A673 (cell line): ENCODE measurements around the gene RCAN3. TPM values are rescaled to one million over a fixed set of nuclear protein-coding genes. Genes with fewer than 3 reads are reported as not detected.

Experiments used
- BruUV-seq: library from RNA; stranded (reverse); fragments of 400-500 nt; replicated peaks from 2 replicates; lab custom pipeline; 2021; lab: Mats Ljungman, UMichigan
- CTCF ChIA-PET: fragments of 300-600 bp; sonication (Branson Sonifier 250); formaldehyde crosslinking; loops from one replicate; lab custom pipeline; 2022; ENCODE audit warnings: antibody characterized with exemption; lab: Charles Lee
- POLR2A ChIA-PET: fragments of 300-600 bp; sonication (Branson Sonifier 250); formaldehyde crosslinking; loops from one replicate; lab custom pipeline; 2022; ENCODE audit warnings: antibody characterized with exemption; ENCODE audit not compliant: low non-redundant PET; lab: Charles Lee
- DNase-seq: peaks from one replicate; pipeline ENCODE4 v3.0.0-alpha.2; 2015; ENCODE audit warnings: low spot score
- H3K27ac ChIP-seq: fragments of 200-600 bp; sonication (generic); 2 replicates; pipeline ENCODE4 v1.5.1; 2016; ENCODE audit warnings: mixed run types, low read depth, mild to moderate bottlenecking, mixed read lengths, antibody characterized with exemption, low read length; ENCODE audit not compliant: poor library complexity, severe bottlenecking
- H3K27me3 ChIP-seq: fragments of 200-600 bp; sonication (generic); replicated peaks from 2 replicates; pipeline ENCODE4 v1.6.1; 2017; ENCODE audit warnings: mixed run types, low read depth, mild to moderate bottlenecking, mixed read lengths, antibody characterized with exemption, low read length; ENCODE audit not compliant: insufficient read depth, poor library complexity
- H3K36me3 ChIP-seq: fragments of 200-600 bp; sonication (generic); 2 replicates; pipeline ENCODE4 v1.6.1; 2016; ENCODE audit warnings: mixed run types, mild to moderate bottlenecking, mixed read lengths, antibody characterized with exemption, low read length; ENCODE audit not compliant: insufficient read depth, poor library complexity, severe bottlenecking
- H3K4me1 ChIP-seq: fragments of 200-600 bp; sonication (generic); 2 replicates; pipeline ENCODE4 v1.6.1; 2017; ENCODE audit warnings: mixed run types, mild to moderate bottlenecking, mixed read lengths, antibody characterized with exemption, low read length; ENCODE audit not compliant: insufficient read depth, poor library complexity, severe bottlenecking
- H3K4me3 ChIP-seq: fragments of 200-600 bp; sonication (generic); 2 replicates; pipeline ENCODE4 v1.5.1; 2016; ENCODE audit warnings: low read depth, mixed run types, mild to moderate bottlenecking, mixed read lengths, low read length; ENCODE audit not compliant: poor library complexity, severe bottlenecking
- H3K9me3 ChIP-seq: fragments of 200-600 bp; sonication (generic); 2 replicates; pipeline ENCODE4 v1.6.1; 2016; ENCODE audit warnings: mixed run types, low read depth, mild to moderate bottlenecking, mixed read lengths, antibody characterized with exemption, low read length; ENCODE audit not compliant: poor library complexity, severe bottlenecking
- EZH2 ChIP-seq: fragments of 200-600 bp; sonication (generic); IDR thresholded peaks from 2 replicates; pipeline ENCODE4 v1.6.1; 2017; ENCODE audit warnings: borderline replicate concordance, low read depth, mild to moderate bottlenecking, mixed read lengths, antibody characterized with exemption, low read length; ENCODE audit not compliant: poor library complexity, severe bottlenecking
- intact Hi-C: fragments of 100-400 bp; cut with micrococcal nuclease; formaldehyde crosslinking; loops from one replicate; pipeline ENCODE4 v1.10.0; 2022; ENCODE audit not compliant: unreplicated experiment
- total RNA-seq: library from RNA; stranded (reverse); gene quantifications from 2 replicates; pipeline ENCODE4 v1.2.3, GENCODE V29; 2021
- TF ChIP-seq, protein P1 (sequence below): fragments of 300-800, 200-600 bp; sonication (generic); conservative IDR thresholded peaks from 2 replicates; pipeline ENCODE4 v1.5.1; 2017; ENCODE audit warnings: low read depth, mild to moderate bottlenecking, antibody characterized with exemption, low read length, moderate library complexity, mixed read lengths

Gene RCAN3
- total RNA-seq, 1 experiment from 2014 or later = 7.4 TPM

DNA sequence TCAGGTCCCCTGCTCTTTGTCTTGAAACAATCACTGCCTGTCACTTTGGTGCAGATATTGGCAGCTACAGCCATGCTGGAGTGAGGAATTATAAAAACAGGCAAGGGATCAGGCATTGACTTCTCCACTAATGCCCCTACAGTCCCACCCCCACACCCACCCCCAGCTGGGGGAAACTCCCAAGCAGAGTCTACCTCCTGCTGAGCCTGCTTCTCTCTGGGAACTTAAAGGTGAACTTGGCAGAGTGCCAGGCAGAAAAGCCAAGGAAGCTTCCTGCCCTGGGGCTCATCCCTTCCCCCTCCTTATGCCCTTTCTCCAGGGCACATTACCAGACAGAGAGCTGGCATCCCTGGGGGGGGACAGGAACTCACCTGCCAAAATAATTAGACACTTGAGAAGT, 60.0 kb downstream of the RCAN3 start:
- TF ChIP-seq, protein P1, sequence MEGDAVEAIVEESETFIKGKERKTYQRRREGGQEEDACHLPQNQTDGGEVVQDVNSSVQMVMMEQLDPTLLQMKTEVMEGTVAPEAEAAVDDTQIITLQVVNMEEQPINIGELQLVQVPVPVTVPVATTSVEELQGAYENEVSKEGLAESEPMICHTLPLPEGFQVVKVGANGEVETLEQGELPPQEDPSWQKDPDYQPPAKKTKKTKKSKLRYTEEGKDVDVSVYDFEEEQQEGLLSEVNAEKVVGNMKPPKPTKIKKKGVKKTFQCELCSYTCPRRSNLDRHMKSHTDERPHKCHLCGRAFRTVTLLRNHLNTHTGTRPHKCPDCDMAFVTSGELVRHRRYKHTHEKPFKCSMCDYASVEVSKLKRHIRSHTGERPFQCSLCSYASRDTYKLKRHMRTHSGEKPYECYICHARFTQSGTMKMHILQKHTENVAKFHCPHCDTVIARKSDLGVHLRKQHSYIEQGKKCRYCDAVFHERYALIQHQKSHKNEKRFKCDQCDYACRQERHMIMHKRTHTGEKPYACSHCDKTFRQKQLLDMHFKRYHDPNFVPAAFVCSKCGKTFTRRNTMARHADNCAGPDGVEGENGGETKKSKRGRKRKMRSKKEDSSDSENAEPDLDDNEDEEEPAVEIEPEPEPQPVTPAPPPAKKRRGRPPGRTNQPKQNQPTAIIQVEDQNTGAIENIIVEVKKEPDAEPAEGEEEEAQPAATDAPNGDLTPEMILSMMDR = no peak
- TF ChIP-seq EZH2 = no peak
- no TSS peak for BruUV-seq
- Histone ChIP-seq H3K4me3 (no peak overlapping the region), H3K27ac (no peak overlapping the region), H3K9me3 (no peaks in the 10 kb centered on the region), H3K4me1 (peaks cover 11% of the 10 kb centered on the region), H3K36me3 (no peaks in the 10 kb centered on the region), H3K27me3 (no peaks in the 10 kb centered on the region)
- POLR2A ChIA-PET = no interaction called here
- CTCF ChIA-PET = no interaction called here
- intact Hi-C loops = no loop called here
- DNase-seq = peak; percentile 48

DNA sequence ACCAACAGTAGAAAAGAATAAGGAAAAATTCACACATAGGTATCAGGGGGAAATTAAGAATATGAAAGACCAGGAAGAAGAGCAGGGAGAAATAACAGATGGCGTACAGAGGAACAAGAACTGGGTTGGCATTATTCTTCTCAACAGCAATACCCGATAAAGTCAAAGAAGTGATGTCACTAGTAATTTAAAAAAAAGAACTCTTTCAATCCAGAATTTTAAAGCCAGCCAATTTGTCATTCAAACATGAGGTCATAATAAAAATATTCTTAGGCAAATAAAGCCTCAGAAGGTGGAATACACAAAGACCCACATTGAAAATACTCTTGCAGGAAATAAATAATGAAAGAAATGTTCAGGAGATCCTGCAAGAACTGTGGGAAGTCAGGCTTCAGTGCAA, 62.1 kb downstream of the RCAN3 start:
- no peak overlapping the region for H3K4me3 ChIP-seq
- intact Hi-C loops = no loop called here
- no peaks in the 10 kb centered on the region for H3K9me3 ChIP-seq
- CTCF ChIA-PET = interaction anchor here (0.6 to 1.3 kb wide), 2 partner anchors 23 to 151 kb away, joined by 5 read pairs; partner anchors contain the start of gene STPG1
- POLR2A ChIA-PET = no interaction called here
- no peak for TF ChIP-seq EZH2
- TF ChIP-seq, protein P1 = no peak
- no TSS peak for BruUV-seq
- no peaks in the 10 kb centered on the region for H3K27me3 ChIP-seq
- H3K27ac ChIP-seq = no peak overlapping the region
- H3K4me1 ChIP-seq = peaks cover 11% of the 10 kb centered on the region
- no peaks in the 10 kb centered on the region for H3K36me3 ChIP-seq
- DNase-seq = no peak

DNA sequence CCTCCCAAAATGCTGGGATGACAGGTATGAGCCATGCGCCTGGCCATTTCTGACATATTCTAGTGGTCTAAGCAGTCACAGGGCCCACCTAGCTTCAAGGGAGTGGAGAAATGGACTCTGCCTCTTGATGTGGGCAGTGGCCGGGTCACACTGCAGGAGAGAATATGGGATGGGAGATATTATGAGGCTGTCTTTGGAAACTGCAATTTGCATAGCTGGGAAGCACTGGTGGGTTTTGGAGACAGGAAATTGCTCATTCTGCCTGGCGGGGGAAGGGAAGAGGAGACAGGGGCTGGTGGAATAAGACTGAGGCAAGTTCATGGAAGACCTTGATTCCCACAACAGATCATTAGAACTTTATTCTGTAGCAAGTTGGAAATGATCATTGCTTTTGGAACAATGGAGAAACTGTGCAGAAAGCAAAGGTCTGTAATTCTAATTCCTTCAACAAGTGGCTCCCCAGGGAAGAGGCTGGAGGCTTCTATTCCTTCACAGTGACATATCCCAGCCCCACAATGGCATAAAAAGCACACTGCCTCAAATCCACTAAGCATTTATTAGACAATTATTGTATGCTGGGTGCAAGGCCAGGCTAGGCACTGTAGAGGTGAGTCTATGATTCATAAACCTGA, 63.7 kb downstream of the RCAN3 start:
- Histone ChIP-seq H3K4me1 (peaks cover 11% of the 10 kb centered on the region), H3K4me3 (no peak overlapping the region), H3K36me3 (no peaks in the 10 kb centered on the region), H3K9me3 (no peaks in the 10 kb centered on the region), H3K27me3 (no peaks in the 10 kb centered on the region), H3K27ac (no peak overlapping the region)
- intact Hi-C loops = no loop called here
- CTCF ChIA-PET = interaction anchor here (0.7 kb wide), 1 partner anchor 21 kb away, joined by 3 read pairs; no protein-coding TSS in a partner anchor
- no TSS peak for BruUV-seq
- TF ChIP-seq, protein P1 = no peak
- TF ChIP-seq EZH2 = no peak
- POLR2A ChIA-PET = no interaction called here
- DNase-seq = peak; percentile 26
